ENCODE data around the gene CLMN. TPM values are rescaled to one million over a fixed set of nuclear protein-coding genes. Genes with fewer than 3 reads are reported as not detected.

CLMN gene
- total RNA-seq, 1 donor from 2014 or later: 25.3 TPM

DNA sequence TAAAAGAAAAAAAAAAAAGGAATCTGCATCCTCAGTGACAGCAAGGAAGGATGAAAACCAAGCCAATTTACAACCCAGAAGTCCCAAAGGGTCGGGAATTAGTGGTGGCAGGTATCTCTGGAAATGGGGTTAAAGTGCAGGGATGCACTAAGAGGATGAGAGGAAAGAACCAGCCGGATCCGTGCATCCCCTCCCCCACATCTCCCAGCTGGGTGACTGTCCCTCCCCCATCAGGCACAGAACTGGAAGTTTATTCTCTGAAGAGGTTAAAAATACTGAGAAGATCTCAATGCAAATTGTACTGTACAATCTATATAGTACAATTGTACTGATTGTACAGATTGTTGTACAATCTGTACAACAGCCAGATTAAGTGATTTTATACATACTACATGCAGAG is 15.4 kb downstream of the CLMN start:
- Mint-ChIP-seq H3K4me1 (ENCODE audit: low read depth) (peaks cover 25% of the 10 kb centered on the region), H3K27ac (no peak overlapping the region), H3K36me3 (ENCODE audit: insufficient read depth) (no peaks in the 10 kb centered on the region), H3K9me3 (ENCODE audit: low read depth) (no peaks in the 10 kb centered on the region), H3K4me3 (ENCODE audit: low read depth) (no peak overlapping the region), H3K27me3 (peaks cover 65% of the 10 kb centered on the region)
- TF ChIP-seq, protein P1, sequence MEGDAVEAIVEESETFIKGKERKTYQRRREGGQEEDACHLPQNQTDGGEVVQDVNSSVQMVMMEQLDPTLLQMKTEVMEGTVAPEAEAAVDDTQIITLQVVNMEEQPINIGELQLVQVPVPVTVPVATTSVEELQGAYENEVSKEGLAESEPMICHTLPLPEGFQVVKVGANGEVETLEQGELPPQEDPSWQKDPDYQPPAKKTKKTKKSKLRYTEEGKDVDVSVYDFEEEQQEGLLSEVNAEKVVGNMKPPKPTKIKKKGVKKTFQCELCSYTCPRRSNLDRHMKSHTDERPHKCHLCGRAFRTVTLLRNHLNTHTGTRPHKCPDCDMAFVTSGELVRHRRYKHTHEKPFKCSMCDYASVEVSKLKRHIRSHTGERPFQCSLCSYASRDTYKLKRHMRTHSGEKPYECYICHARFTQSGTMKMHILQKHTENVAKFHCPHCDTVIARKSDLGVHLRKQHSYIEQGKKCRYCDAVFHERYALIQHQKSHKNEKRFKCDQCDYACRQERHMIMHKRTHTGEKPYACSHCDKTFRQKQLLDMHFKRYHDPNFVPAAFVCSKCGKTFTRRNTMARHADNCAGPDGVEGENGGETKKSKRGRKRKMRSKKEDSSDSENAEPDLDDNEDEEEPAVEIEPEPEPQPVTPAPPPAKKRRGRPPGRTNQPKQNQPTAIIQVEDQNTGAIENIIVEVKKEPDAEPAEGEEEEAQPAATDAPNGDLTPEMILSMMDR (IDR thresholded peaks at IDR 0.05; ENCODE audit: unreplicated experiment): no peak
- no peak for DNase-seq (ENCODE audit: low spot score, unreplicated experiment)

DNA sequence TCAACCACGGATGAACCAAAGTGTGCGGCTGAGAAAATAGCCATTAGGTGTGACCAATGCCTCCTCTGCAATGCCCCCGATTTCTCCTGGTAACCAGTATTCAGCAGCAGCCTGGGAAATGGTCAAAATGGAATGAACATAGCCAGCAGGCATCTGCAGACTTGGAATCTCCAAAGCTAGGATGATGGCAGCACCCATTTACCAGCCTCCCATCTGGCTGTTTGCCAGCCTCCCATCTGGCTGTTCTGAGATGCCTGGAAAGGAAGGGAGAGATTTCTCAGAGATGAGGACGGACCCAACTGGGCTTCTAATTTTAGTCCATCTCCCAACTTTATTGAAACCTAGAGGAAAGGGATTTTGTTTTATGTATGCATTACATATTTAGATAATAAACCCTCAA is 16.2 kb downstream of the CLMN start:
- H3K27me3 Mint-ChIP-seq: peaks cover 68% of the 10 kb centered on the region
- no peak for DNase-seq (ENCODE audit: low spot score, unreplicated experiment)
- H3K9me3 Mint-ChIP-seq (ENCODE audit: low read depth): no peaks in the 10 kb centered on the region
- no peaks in the 10 kb centered on the region for H3K36me3 Mint-ChIP-seq (ENCODE audit: insufficient read depth)
- TF ChIP-seq, protein P1 (IDR thresholded peaks at IDR 0.05; ENCODE audit: unreplicated experiment): no peak
- no peak overlapping the region for H3K27ac Mint-ChIP-seq
- H3K4me1 Mint-ChIP-seq (ENCODE audit: low read depth): peaks cover 24% of the 10 kb centered on the region
- no peak overlapping the region for H3K4me3 Mint-ChIP-seq (ENCODE audit: low read depth)

GRCh38 chr14:95302667-95303506 is 16.8 kb downstream of the CLMN start:
- Mint-ChIP-seq H3K36me3 (ENCODE audit: insufficient read depth) (no peaks in the 10 kb centered on the region), H3K9me3 (ENCODE audit: low read depth) (no peaks in the 10 kb centered on the region), H3K27ac (peak overlapping the region; percentile 5), H3K27me3 (peaks cover 68% of the 10 kb centered on the region), H3K4me3 (ENCODE audit: low read depth) (no peak overlapping the region), H3K4me1 (ENCODE audit: low read depth) (peaks cover 24% of the 10 kb centered on the region)
- TF ChIP-seq, protein P1 (IDR thresholded peaks at IDR 0.05; ENCODE audit: unreplicated experiment): no peak
- no peak for DNase-seq (ENCODE audit: low spot score, unreplicated experiment)

DNA sequence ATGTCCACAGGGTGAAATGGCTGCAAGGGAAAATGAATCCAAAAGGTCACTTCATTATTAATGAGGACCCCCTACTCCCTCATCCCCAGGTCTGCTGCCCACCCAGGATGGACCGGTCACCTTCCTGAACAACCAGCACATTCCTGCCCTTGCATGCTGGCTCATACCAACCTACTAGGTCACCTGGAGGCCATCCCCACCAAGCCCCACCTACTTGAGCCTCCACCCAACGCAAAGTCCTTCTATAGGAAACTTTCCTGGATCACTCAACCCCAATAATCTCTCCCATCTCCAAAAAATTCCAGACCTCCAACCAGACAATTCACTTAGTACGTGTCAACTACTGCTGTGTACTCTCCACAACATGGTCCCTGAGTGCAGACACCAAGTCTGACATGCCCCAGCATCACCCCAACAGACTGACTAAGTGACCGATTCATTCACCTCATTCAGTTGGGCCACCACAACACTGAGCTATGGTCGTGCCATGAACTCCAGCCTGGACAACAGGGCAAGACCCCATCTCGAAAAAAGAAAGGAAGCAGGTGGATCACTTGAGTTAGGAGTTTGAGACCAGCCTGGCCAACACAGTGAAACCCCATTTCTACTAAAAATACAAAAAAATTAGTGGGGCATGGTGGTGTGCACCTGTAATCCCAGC is 18.1 kb downstream of the CLMN start:
- H3K9me3 Mint-ChIP-seq (ENCODE audit: low read depth): no peaks in the 10 kb centered on the region
- TF ChIP-seq, protein P1 (IDR thresholded peaks at IDR 0.05; ENCODE audit: unreplicated experiment): no peak
- no peak for DNase-seq (ENCODE audit: low spot score, unreplicated experiment)
- H3K4me1 Mint-ChIP-seq (ENCODE audit: low read depth): peaks cover 22% of the 10 kb centered on the region
- H3K4me3 Mint-ChIP-seq (ENCODE audit: low read depth): no peak overlapping the region
- peaks cover 62% of the 10 kb centered on the region for H3K27me3 Mint-ChIP-seq
- H3K36me3 Mint-ChIP-seq (ENCODE audit: insufficient read depth): no peaks in the 10 kb centered on the region
- H3K27ac Mint-ChIP-seq: no peak overlapping the region

DNA sequence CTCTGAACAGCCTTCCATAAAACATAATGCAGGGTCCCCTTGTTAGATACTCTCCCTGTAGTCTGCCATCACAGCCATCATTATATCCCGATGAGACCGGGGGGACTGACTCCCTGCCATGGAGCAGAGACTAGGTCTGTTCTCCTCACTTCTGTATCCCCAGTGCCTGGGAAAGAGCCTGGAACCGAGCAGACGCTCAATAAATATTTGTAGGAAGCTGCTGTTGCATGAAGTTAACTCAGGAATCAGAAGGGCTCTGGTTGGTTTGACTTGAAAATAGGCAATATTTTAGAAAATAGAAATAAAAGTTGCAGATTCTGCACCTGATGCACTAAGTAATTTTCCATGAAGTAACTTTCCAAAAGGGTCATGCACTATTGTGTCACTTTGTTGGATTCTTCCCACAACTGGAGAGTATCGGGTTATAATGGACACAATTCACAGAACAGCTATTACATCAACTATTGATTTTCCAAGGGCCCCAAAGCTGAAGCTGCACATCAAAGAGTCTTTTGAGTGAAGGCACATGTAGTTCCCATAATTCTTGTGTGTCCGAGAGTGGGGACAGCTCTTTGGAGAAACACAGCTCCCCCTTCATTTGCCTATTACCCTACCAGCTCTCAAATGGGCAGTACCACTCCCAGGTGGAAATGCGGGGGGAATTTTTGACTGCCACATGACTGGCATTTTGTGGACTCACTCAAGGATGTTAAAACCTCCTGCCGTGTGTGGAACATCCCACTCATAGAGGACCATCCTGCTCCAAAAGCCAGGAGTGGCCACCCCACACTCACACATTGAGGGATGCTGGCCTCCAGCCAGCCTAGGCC is 18.8 kb downstream of the CLMN start:
- Mint-ChIP-seq H3K27ac (peak overlapping the region; percentile 9), H3K4me3 (ENCODE audit: low read depth) (no peak overlapping the region), H3K36me3 (ENCODE audit: insufficient read depth) (peaks cover 6% of the 10 kb centered on the region), H3K4me1 (ENCODE audit: low read depth) (peaks cover 23% of the 10 kb centered on the region), H3K27me3 (peaks cover 56% of the 10 kb centered on the region), H3K9me3 (ENCODE audit: low read depth) (peaks cover 4% of the 10 kb centered on the region)
- TF ChIP-seq, protein P1 (IDR thresholded peaks at IDR 0.05; ENCODE audit: unreplicated experiment): no peak
- no peak for DNase-seq (ENCODE audit: low spot score, unreplicated experiment)
